Ascending aorta (tissue), 2 donors: Measurements from ENCODE around the gene INAFM2. TPM values are rescaled to one million over a fixed set of nuclear protein-coding genes. Genes with fewer than 3 reads are reported as not detected.

Experiments used
- DNase-seq, 2 donors: peaks; one replicate each; pipeline ENCODE4 v3.0.0-alpha.2; 2019; ENCODE audit warnings: low spot score in 2 of 2
- H3K27ac ChIP-seq, 2 donors: fragments of 200-600 bp; sonication (generic); one replicate each; pipeline ENCODE4 v1.5.1; 2016 to 2017; ENCODE audit warnings: mild to moderate bottlenecking in 1 of 2
- H3K27me3 ChIP-seq: fragments of 200-600 bp; sonication (generic); one replicate; pipeline ENCODE4 v1.5.1; 2017
- H3K36me3 ChIP-seq, 2 donors: fragments of 200-600 bp; sonication (generic); one replicate each; pipeline ENCODE4 v1.5.1; 2016
- H3K4me1 ChIP-seq, 2 donors: fragments of 200-600 bp; sonication (generic); one replicate each; pipeline ENCODE4 v1.5.1; 2016 to 2017; ENCODE audit warnings: mild to moderate bottlenecking in 1 of 2
- H3K4me3 ChIP-seq, 2 donors: fragments of 200-600 bp; sonication (generic); one replicate each; pipeline ENCODE4 v1.5.1; 2016 to 2017; ENCODE audit warnings: mild to moderate bottlenecking in 1 of 2
- H3K9me3 ChIP-seq, 2 donors: fragments of 200-600 bp; sonication (generic); one replicate each; pipeline ENCODE4 v1.5.1; 2016
- intact Hi-C: fragments of 100-400 bp; cut with DNase I; formaldehyde crosslinking; loops from one replicate; pipeline ENCODE4 v1.15.1; 2023
- total RNA-seq: library from RNA; depleted of rRNA; stranded (reverse); fragments of >200 nt; gene quantifications from one replicate; pipeline ENCODE4 v1.1.0, GENCODE V29; 2016
- TF ChIP-seq, protein P1 (sequence below), 3 experiments: fragments of 200-600 bp in 2 of 3; fragments of 450-650 bp in 1 of 3; sonication (generic) in 2 of 3; IDR thresholded peaks; one replicate each; pipeline ENCODE4 v1.5.1; 2016 to 2019; ENCODE audit warnings: antibody characterized with exemption in 3 of 3, mild to moderate bottlenecking in 1 of 3, moderate library complexity in 1 of 3

The INAFM2 gene
- total RNA-seq, 1 donor from 2014 or later: 69.8 TPM

DNA sequence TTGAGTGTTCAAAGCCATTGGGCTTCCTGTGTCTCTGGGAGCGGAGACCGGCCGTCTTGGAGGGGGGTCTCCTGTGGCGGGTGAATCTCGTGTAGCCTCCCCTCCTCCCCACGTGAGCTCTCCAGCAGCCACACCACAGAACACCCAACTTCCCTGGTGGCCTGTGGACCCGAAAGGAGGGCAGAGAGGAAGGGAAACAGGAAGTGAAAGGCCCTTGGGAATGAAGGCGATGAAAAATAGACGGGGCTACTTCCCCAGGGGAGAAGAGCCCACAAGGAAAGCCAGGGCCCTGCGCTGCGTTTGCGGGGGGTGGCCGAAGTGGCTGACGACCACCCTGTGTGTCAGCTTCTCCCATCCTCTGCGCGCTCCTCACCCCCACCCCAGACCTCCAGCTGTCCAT is 46.0 kb upstream of the INAFM2 start:
- no peak overlapping the region for H3K27ac ChIP-seq
- no peaks in the 10 kb centered on the region for H3K36me3 ChIP-seq
- peaks cover 14 to 17% of the 10 kb centered on the region in 2 donors for H3K4me1 ChIP-seq
- TF ChIP-seq, protein P1, sequence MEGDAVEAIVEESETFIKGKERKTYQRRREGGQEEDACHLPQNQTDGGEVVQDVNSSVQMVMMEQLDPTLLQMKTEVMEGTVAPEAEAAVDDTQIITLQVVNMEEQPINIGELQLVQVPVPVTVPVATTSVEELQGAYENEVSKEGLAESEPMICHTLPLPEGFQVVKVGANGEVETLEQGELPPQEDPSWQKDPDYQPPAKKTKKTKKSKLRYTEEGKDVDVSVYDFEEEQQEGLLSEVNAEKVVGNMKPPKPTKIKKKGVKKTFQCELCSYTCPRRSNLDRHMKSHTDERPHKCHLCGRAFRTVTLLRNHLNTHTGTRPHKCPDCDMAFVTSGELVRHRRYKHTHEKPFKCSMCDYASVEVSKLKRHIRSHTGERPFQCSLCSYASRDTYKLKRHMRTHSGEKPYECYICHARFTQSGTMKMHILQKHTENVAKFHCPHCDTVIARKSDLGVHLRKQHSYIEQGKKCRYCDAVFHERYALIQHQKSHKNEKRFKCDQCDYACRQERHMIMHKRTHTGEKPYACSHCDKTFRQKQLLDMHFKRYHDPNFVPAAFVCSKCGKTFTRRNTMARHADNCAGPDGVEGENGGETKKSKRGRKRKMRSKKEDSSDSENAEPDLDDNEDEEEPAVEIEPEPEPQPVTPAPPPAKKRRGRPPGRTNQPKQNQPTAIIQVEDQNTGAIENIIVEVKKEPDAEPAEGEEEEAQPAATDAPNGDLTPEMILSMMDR (IDR thresholded peaks at IDR 0.05): no peak
- H3K9me3 ChIP-seq: no peaks in the 10 kb centered on the region
- no peak for DNase-seq
- H3K27me3 ChIP-seq: peaks cover 28% of the 10 kb centered on the region
- no peak overlapping the region for H3K4me3 ChIP-seq
- intact Hi-C loops: no loop called here

DNA sequence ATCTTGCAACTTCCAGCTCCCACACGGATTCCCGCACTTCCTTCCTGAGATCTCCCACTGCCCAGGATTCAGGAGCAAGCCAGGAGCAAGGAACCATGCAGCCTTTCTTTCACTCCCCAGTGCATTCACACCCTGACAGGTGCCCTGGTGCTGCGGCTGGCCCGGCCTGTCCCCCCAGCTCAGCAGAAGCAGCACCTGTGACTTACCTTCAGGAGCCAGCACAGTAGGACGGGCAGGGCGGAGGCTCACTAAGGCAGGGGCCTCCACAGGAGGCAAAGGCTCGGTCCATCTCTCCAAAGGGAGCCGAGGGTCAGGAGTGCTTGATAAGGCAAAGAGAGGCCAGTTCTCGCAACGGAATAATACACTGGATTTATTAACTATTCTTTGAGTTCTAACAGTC is 45.5 kb upstream of the INAFM2 start:
- Histone ChIP-seq H3K27me3 (peaks cover 33% of the 10 kb centered on the region), H3K9me3 (no peaks in the 10 kb centered on the region), H3K4me3 (no peak overlapping the region), H3K4me1 (peaks cover 20 to 23% of the 10 kb centered on the region in 2 donors), H3K27ac (no peak overlapping the region), H3K36me3 (no peaks in the 10 kb centered on the region)
- no peak for DNase-seq
- TF ChIP-seq, protein P1 (IDR thresholded peaks at IDR 0.05): no peak
- intact Hi-C loops: no loop called here

DNA sequence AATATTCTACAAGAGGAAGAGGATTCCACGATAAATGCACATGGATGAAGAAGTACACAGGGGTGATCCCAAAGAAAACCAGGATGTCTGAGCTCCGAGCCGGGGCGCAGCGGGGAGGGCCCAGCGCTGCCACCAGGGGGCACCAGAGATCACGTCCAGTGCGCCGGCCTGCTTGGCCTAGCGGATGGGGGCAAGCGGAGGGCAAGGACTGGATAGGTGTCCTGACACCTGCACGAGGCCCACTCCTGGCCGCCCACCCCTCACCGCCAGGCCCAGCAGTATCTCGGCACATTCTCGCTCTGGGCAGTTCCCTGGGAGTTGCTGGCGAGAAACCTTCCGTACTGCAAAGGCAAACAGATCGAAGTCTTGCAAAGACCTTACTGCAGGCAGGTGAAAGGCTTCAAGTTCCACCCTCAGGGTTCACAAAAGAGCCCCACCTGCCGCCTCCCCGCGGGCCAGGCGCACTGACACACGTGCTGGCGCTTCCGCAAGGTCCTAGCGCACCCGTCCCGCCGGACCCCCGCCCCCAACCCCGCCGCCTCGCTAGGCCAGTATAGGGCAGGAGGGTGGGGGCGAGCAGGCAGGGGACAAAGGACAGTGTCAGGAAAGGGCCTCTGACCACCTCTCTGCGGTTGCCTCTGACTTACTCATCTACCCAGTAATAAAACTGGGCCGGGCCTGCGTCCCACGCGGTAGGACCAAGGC is 43.9 kb upstream of the INAFM2 start:
- intact Hi-C loops: loop anchor here (1.0 to 5.0 kb wide), 2 partner anchors 88 to 143 kb away; no protein-coding TSS in a partner anchor
- TF ChIP-seq, protein P1 (IDR thresholded peaks at IDR 0.05): peak; percentile 89 to 100 (median 99)
- peak in 1 of 2 donors; percentile 80 for DNase-seq

DNA sequence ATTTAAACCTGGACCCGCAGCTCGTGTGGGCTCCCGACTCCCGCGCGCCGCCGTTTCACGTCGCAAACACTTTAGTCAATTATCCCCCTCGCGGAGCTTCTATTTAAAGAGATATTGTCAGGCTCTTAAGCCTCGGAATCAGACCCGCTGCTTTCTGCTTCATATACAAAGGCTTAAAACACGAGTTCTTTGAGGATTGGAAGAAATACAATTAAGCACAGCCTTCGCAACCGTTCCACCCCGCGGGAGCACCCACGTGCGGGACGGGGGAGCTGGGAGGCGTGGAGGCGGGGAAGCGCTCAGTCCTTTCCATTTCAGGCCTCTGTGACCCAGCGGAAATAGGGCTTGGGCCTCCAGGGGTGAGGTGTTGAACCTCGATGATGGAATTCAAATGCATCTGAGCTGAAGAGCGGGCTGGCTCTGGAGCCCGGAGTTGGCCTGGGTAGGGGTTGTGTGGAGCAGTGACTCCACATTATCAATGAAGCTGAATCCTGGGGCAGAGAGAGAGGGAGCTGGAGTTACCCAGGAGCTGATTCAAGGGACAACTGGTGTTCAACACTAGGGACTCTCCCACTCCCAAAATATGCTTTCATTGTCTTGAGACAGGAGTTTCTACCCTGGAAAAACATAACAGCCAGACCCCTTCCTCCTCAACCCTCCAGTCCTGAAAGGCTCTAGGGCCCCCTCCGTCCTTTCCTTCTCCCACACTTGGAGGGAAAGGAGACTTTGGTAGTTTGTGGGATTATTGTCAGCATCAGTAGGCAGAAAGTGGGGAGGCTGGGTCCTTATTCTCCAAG is 43.0 kb upstream of the INAFM2 start:
- no peaks in the 10 kb centered on the region for H3K9me3 ChIP-seq
- peaks cover 36% of the 10 kb centered on the region for H3K27me3 ChIP-seq
- peaks cover 21 to 26% of the 10 kb centered on the region in 2 donors for H3K4me1 ChIP-seq
- no peak overlapping the region for H3K4me3 ChIP-seq
- no peaks in the 10 kb centered on the region for H3K36me3 ChIP-seq
- no peak overlapping the region for H3K27ac ChIP-seq
- intact Hi-C loops: loop anchor here (5.0 kb wide), 1 partner anchor 87 kb away; no protein-coding TSS in a partner anchor
- TF ChIP-seq, protein P1 (IDR thresholded peaks at IDR 0.05): no peak
- no peak for DNase-seq

More for the DNA sequence above, 43.9 kb upstream of the INAFM2 start:
- Histone ChIP-seq H3K9me3 (no peaks in the 10 kb centered on the region), H3K4me3 (peak overlapping the region in 1 of 2 donors; percentile 4), H3K36me3 (no peaks in the 10 kb centered on the region), H3K27me3 (peaks cover 36% of the 10 kb centered on the region), H3K27ac (no peak overlapping the region), H3K4me1 (peaks cover 21 to 26% of the 10 kb centered on the region in 2 donors)

DNA sequence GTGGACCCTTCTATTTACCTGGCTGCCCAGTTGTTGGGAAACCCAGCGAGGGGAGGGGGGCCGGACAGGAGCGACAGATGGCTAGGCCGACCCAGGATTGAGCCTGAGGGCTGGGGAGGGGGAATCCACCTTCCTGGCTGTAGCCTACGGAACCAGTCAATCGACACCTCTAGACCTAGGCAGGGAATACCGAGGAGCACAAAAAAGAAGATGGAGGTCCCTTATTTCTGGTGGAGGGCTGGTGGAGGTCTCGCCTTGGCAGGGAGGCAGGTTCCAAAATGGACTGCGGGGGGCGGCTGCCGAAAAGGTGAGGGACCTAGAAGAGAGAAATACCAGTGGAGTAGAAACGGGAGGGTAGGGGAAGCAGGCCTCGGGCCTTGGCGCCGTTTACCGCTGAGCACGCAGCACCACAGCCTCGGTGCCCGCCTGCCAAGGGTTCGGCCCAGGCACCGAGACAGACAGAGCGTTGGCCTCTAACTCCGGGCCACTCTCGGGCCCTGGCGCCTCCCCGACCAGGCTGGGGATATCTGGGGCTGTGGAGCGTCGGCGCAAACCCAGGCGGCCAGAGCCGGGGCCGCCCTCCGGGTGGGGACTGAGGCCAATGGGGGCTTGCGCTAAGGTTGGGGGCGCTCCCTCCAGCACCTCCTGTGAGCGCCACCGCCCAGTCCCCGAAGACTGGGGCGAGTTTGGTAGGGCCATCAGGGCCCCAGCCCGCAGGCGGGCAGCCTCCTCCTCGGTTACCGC is 42.3 kb upstream of the INAFM2 start:
- Histone ChIP-seq H3K27me3 (peaks cover 36% of the 10 kb centered on the region), H3K4me1 (peaks cover 21 to 26% of the 10 kb centered on the region in 2 donors), H3K27ac (no peak overlapping the region), H3K4me3 (peak overlapping the region; percentile 54 to 68), H3K9me3 (no peaks in the 10 kb centered on the region), H3K36me3 (no peaks in the 10 kb centered on the region)
- intact Hi-C loops: loop anchor here (5.0 kb wide), 1 partner anchor 86 kb away; no protein-coding TSS in a partner anchor
- TF ChIP-seq, protein P1 (IDR thresholded peaks at IDR 0.05): no peak
- DNase-seq: no peak
